ENCODE results near the gene IAH1.

The IAH1 gene

DNA sequence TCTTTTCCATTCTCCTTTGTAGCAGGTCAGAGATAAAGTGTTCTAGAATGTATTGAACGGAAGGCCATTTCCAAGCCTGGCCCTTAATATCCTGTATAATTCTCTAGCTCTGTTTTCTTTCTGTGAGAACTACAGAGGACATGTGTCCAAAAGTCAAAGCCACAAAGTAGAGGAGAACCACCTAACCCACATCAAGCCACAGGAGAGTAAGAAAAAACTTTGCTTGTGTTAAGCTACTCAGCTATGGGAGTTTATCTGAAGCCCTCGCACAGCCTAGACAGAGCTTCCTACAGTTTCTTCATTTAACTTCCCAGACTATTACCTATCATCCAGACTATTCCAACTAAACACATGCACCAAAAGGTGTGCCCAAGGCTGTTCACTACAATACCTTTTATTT, 59.3 kb downstream of the IAH1 start:
- DNase-seq: no peak

DNA sequence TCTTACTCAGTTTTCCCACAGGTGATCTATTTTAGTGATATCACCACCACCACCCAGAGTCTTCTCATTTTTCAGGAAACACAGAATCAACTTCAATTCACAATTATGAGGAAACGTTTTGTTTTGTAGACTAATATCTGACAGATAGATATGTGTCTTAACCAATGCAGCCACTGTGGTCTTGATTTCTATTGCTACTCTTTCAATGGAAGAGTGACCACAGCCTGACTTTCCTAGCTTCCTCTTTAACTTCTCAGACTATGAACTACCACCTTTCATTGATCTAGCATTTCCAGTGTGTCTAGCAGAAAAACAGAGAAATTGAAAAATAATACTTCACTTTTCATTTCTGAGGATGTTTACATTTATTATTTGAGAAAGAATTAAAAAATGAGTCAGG, 60.8 kb downstream of the IAH1 start:
- DNase-seq: no peak

DNA sequence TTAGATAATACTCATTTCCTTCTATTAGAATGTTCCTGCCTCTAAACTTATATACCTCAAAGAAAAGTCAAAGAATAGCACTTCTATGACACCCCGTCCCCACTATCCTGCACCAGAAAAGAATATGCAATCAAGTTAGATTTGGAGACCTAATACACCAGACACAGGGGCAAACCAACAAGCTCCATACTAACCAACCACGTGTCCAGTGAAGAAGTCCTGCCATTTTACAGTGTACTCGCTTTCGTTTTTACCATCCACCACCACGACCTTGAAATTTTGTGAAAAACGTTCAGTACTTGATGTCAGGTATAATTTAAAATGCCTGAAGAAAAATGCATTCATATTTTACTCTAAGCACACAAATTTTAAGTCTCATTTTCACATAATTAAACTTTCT, 62.2 kb downstream of the IAH1 start:
- no peak for DNase-seq

DNA sequence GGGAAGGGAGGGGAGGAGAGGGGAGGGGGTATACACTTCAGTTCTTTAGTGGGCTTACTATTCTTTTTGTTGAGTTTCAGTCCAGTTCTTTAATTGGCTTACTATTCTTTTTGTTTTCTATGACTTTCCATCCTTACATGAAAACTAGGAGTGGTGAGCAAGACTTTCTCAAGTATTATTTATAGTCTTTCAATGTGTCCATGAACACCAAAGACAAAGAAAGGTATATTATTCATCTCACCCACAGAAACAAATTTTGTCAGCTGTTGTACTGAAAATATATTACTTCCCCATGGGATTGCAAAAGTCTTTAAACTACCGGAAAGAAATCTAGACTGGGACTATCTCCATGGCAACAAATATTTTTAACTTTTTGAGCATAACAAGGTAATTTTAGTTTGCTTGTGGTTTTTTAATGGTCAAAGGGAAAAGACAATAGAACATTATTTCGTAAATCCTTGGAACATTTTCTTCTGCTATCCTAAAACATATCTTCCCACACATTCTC, 63.7 kb downstream of the IAH1 start:
- no peak for DNase-seq

Measured in C1 segment of cervical spinal cord (tissue), 14 donors.